ENCODE measurements around the gene P4HB. TPM values are rescaled to one million over a fixed set of nuclear protein-coding genes. Genes with fewer than 3 reads are reported as not detected.

The P4HB gene
- total RNA-seq (2014; rRNA removed; shearing (Covaris generic)), result 666 and 757 TPM in 2 replicates

- no peak for DNase-seq (ENCODE audit: low read depth)
These were observed at the start of gene P4HB for GRCh38 chr17:81859906-81860755. Gene P4HB, minus strand, starts transcription at chr17:81860535. Its CDS starts 64 bp downstream, at chr17:81860471.

- no peak for DNase-seq (ENCODE audit: low read depth)
These were observed 48.9 kb upstream of the P4HB start for GRCh38 chr17:81909231-81909630.

- DNase-seq (ENCODE audit: low read depth), result no peak
These were observed 48.5 kb upstream of the P4HB start for GRCh38 chr17:81908793-81909192.

DNA sequence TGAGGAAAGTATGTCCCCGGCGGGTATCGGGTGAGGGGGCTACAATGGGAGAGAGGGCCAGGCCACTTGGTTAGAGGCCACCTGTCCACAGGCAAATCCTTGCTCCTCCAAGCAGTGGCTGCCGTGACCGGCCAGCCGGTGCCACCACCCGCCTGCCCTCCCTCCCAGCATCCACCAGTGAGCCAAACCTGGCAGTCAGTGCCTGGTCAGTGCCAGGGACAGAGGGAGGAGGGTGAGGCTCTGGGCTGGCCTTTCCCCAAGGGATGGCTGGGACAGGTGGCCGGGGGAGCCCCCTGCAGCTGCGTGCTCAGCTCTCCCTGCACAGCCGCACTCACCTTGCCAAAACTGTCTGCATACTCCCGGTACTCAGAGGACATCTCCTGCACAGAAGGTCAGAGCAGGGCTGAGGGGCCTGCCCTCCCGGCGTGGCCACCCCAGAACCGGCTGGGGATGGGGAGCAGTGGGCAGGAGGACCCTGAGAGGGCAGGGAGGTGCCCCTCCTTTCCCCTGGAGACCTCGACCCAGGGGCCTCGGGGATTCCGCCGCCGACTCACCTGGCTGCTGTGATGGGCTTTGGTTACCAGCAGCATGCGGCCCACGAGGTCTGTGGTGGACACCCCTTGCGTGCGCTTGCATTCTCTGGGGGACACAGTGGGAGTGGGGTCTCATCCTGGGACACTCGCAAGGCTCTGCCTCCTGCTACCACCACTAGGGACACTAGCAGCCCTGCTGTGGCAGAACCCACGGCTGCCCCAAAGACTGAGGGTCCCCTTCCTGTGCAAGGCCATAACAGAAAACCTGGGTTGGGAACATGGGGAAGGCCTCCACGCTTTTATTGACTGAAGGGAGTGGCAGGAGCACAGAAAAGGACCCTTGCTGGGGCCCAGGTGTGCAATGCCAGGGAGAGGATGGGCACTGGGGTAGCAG lies 47.1 kb upstream of the P4HB start:
- DNase-seq (ENCODE audit: low read depth), result no peak

GRCh38 chr17:81906476-81907218 lies 46.3 kb upstream of the P4HB start:
- no peak for DNase-seq (ENCODE audit: low read depth)

DNA sequence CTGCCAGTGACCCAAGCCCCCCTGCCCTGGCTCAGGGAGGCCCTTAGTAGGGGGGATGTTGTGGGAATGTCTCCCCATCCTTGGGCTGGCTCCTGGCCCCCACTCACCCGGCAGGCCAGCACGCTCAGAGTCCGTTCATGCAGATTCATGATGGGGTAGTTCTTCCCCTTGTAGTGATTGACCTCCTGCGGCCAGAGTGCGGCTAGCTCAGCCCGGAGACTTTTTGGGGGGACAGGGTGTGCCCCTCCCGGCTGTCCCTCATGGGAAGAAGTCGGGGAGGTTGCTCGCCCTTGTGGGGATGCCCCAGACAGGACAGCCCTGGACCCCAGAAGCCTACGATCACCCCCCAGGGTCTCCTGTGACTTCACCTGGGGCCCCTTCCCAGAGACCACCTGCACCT lies 45.7 kb upstream of the P4HB start:
- DNase-seq (ENCODE audit: low read depth), result no peak

DNA sequence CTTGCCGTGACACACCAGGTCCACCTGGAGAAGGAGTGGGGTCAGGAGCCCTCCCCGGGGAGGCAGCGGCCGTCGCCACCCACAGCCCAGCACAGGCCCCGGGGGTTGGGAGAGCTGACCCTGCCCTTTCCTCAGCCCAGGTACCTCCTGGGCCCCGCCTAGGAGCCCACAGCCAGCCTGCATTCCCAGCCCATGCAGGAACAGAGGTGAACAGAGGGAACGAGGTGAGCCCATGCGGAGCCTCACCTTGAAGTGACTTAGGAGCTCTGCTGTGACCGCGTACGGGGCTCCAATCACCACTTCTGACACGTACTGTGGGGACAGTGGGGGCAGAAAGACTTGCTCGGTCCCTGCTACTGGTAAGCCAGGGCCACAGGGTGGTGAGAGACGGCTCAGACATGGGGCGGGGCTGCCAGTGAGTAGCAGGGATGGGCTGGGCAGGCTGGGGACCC lies 45.1 kb upstream of the P4HB start:
- no peak for DNase-seq (ENCODE audit: low read depth)

- no peak for DNase-seq (ENCODE audit: low read depth)
These were observed 44.5 kb upstream of the P4HB start for GRCh38 chr17:81904600-81905423.

DNA sequence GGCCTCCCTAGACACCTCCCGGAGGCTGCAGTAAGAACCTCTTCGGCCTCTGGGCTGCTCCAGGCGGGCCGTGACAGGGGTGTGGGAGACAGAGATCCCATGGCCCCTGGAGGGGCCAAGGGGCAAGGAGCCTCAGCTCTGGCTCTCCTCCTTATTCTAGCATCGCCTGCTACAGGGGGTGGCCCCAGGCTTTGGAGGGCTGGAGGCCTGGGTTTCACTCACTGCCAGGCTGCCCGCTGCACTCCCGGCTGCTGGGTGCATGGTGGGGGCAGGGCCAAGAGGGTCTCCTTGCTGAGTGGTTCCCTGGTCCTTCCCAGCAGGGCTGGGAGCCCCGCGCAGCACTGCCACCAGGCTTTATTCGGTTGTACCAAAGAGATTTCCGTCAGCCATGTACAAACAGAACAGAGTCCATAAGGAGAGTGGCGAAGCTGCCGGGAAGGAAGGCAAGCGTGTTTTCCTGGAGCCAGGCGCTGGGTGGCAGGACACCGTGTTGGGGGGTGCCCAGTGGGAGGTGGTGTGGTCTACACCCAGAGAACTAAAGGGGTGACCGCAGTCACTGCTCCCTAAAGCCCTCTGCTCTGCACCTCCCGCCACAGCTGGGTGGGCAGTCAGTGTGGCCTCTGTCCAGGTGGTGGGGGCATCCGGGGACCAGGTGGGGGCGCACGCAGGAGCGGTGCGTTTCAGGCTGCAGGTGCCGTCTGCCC lies 43.7 kb upstream of the P4HB start:
- DNase-seq (ENCODE audit: low read depth), result no peak

DNA sequence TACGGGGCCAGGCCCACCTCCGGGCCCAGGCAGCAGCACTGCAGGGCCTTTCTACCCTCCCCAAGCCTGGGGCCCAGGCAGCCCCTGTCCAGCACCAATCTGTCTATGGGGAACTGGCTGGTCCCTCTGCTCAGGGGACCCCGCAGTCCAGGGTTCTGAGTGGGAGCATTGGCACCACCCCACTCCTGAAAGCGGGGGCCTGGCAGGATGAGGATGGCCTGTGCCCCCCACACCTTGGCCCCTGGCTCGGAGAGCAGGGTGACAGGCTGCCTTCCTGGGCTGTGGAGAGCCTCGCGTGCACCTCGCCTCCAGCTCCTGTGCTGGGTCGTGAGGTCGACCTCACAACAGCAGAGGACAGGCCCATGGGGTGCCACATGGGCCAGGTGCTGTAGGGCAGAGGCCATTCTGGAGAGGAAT lies 43.1 kb upstream of the P4HB start:
- no peak for DNase-seq (ENCODE audit: low read depth)

DNA sequence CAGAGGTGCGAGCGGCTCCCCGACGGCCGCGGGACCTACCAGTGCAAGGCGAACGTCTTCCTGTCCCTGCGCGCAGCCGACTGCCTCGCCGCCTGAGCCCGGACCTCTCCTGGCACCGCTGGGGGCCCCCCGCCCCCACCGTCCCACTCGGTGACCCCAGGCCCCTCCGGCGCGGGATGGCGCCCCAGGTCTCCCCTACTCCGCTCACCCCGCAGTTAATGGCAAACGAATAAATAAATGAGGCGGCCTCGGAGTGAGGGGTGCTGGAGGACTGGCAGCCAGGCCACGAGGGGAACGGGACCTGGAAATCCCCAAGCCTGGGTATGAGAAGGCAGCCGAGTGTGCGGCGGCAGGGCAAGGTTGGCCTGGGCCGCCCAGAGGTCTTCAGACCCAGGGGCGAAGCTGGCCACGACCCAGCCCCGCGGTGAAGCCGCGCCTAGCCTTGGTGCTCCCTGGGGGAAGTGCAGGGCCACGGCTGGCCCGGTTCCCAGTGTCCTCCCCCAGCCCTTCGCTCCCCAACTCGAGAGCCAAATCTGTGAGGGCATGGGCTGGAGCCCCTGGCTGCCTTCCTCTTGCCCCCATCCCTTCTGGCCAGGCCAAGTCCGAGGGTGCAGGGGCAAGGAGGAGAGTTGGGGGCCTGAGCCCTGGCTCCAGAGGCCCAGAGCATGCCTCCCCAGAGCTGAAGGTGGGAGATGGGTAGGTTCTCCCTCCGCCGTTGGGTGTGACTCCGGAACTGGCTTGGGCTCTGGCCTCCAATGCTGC lies 42.5 kb upstream of the P4HB start:
- no peak for DNase-seq (ENCODE audit: low read depth)

DNA sequence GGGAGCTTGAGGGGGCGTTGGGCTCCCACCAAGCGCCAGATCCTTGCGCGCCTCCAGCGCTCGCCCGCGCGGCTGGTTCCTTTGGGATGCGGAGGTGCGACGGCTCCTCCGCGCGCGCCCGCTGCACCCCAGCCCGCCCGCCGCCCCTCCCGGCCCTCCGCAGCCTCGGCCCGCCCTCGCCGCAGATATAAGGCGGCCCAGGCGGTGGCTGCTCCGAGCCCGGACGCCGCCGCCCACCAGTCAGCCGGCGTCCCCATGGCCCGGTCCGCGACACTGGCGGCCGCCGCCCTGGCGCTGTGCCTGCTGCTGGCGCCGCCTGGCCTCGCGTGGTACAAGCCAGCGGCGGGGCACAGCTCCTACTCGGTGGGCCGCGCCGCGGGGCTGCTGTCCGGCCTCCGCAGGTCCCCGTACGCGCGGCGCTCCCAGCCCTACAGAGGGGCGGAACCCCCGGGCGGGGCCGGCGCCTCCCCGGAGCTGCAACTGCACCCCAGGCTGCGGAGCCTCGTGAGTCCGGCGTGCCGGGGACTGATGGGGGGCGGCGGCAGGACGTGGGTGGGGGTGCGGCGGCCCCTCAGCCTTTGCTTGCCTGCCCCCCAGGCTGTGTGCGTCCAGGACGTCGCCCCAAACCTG lies 41.8 kb upstream of the P4HB start, which contains the start of gene NPB:
TSS of gene NPB (plus strand) at position 216 of the 630 bp plus-strand sequence. CDS start at position 256, 40 bp downstream.
- DNase-seq (ENCODE audit: low read depth), result no peak

- no peak for DNase-seq (ENCODE audit: low read depth)
These were observed 41.1 kb upstream of the P4HB start for GRCh38 chr17:81901167-81902022.

DNA sequence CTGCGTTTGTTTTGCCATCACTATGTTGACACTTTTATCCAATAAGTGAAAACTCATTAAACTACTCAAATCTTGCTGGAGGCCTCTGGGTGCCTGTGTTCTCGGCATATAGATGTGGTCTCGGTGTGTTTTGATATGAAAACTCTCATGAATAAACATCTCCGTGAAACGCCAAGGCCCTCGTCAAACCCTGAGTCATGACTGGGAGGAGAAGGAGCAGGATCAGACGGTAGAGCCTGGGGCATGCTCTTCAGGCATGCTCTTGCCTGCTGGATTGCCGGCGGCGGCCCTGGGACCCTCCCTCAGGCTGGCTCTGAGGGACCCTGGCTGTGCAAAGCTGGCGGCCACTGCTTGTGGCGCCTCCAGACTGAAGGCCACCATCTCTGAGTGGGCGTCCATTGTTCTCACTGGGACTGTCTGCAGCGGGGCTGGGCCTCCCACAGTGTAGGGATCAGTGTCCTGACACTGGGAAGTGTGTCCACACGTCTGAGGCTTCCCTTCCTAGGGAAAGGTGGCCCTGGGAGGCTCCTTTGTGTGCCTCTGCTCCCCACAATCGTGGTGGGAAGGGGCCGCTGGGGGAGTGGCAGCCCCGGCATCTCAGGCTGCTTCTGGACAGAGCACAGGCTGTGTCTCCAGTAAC lies 40.0 kb upstream of the P4HB start:
- no peak for DNase-seq (ENCODE audit: low read depth)

DNA sequence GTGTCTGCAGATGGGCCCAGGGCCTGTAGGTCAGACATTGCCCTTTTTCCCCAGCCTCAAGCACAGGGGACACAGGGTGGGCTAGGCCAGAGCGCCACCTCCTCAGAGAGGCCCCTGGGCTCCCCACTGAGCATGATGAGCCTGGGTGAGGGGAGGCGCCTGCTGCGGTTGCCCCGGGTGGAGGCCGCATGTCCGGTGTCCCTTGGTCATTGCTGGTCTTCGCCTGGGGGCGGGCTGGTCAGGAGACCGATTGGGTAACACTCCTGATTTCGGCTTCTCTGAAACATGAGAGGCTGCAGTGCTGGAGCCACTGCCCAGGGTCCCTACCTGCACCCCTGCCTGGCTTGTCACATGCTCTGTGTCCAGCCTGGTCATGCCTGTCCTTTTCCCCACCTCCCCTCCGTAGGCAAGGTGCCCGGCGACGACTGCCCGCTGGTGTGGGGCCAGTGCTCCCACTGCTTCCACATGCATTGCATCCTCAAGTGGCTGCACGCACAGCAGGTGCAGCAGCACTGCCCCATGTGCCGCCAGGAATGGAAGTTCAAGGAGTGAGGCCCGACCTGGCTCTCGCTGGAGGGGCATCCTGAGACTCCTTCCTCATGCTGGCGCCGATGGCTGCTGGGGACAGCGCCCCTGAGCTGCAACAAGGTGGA lies 39.3 kb upstream of the P4HB start:
- DNase-seq (ENCODE audit: low read depth), result no peak

DNA sequence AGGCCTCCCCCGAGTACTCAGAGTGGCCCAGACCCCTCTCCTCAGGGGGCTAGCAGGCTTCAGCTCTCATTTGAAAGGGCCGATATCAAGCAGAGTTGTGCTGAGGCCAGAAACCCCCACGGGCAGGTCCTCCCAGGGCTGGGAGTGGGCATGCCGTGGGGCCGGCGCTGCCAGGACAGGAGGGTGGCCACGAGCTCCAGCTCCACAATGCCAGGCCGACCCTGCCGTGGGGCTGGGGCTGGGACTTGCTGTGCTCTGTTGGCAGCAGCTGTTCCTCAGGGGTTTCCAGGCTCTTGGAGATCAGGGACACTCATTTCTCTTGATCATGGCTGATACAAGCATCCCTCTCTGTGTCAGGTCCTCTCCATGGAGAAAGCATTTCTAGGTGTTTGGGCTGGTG lies 38.5 kb upstream of the P4HB start:
- no peak for DNase-seq (ENCODE audit: low read depth)
